Measurements from ENCODE around the gene FBXL17. TPM values are rescaled to one million over a fixed set of nuclear protein-coding genes. Genes with fewer than 3 reads are reported as not detected.

Gene FBXL17
- total RNA-seq, 1 donor from 2014 or later, result 24.3 TPM

GRCh38 chr5:108375768-108376167, 6.1 kb downstream of the FBXL17 start:
- no peak for DNase-seq (ENCODE audit: low spot score)

- no peak for DNase-seq (ENCODE audit: low spot score)
These were observed 8.5 kb downstream of the FBXL17 start for GRCh38 chr5:108373426-108373825.

- DNase-seq (ENCODE audit: low spot score), result no peak
These were observed 9.5 kb downstream of the FBXL17 start for GRCh38 chr5:108372369-108372768.

GRCh38 chr5:108371263-108371662, 10.6 kb downstream of the FBXL17 start:
- no peak for DNase-seq (ENCODE audit: low spot score)

- no peak for DNase-seq (ENCODE audit: low spot score)
These were observed 12.7 kb downstream of the FBXL17 start for GRCh38 chr5:108369167-108369566.

- DNase-seq (ENCODE audit: low spot score), result no peak
These were observed 14.1 kb downstream of the FBXL17 start for GRCh38 chr5:108367679-108368334.

GRCh38 chr5:108366500-108366899, 15.4 kb downstream of the FBXL17 start:
- no peak for DNase-seq (ENCODE audit: low spot score)

GRCh38 chr5:108361771-108362170, 20.1 kb downstream of the FBXL17 start:
- DNase-seq (ENCODE audit: low spot score), result no peak

- no peak for DNase-seq (ENCODE audit: low spot score)
These were observed 20.7 kb downstream of the FBXL17 start for GRCh38 chr5:108361239-108361638.

- no peak for DNase-seq (ENCODE audit: low spot score)
These were observed 21.6 kb downstream of the FBXL17 start for GRCh38 chr5:108360280-108360679.

GRCh38 chr5:108356286-108356685, 25.6 kb downstream of the FBXL17 start:
- no peak for DNase-seq (ENCODE audit: low spot score)

- DNase-seq (ENCODE audit: low spot score), result no peak
These were observed 28.8 kb downstream of the FBXL17 start for GRCh38 chr5:108353087-108353486.

- DNase-seq (ENCODE audit: low spot score), result no peak
These were observed 36.2 kb downstream of the FBXL17 start for GRCh38 chr5:108345541-108346171.

GRCh38 chr5:108344103-108344822, 37.6 kb downstream of the FBXL17 start:
- no peak for DNase-seq (ENCODE audit: low spot score)

GRCh38 chr5:108341866-108342265, 40.0 kb downstream of the FBXL17 start:
- DNase-seq (ENCODE audit: low spot score), result no peak

- no peak for DNase-seq (ENCODE audit: low spot score)
These were observed 41.8 kb downstream of the FBXL17 start for GRCh38 chr5:108340131-108340530.

GRCh38 chr5:108339220-108339619, 42.7 kb downstream of the FBXL17 start:
- no peak for DNase-seq (ENCODE audit: low spot score)

- no peak for DNase-seq (ENCODE audit: low spot score)
These were observed 47.7 kb downstream of the FBXL17 start for GRCh38 chr5:108334225-108334624.

- DNase-seq (ENCODE audit: low spot score), result no peak
These were observed 54.9 kb downstream of the FBXL17 start for GRCh38 chr5:108326982-108327381.

GRCh38 chr5:108324886-108325285, 57.0 kb downstream of the FBXL17 start:
- DNase-seq (ENCODE audit: low spot score), result no peak

- no peak for DNase-seq (ENCODE audit: low spot score)
These were observed 60.6 kb downstream of the FBXL17 start for GRCh38 chr5:108321341-108321740.

GRCh38 chr5:108320231-108320630, 61.7 kb downstream of the FBXL17 start:
- no peak for DNase-seq (ENCODE audit: low spot score)

- no peak for DNase-seq (ENCODE audit: low spot score)
These were observed 66.1 kb downstream of the FBXL17 start for GRCh38 chr5:108315829-108316228.

All from mesenteric fat pad (tissue), 1 donor.